HG02938 (cell line): ENCODE measurements around the gene CTNND2.
"Not testable (repeated sequence)": the region's sequence is repeated elsewhere in the genome, so short reads cannot be mapped to it uniquely, and the experiment has no call there.

Experiments used
- ATAC-seq: cut with Tn5 transposase; IDR thresholded peaks from one replicate; pipeline ENCODE4 v1.9.1; 2021; ENCODE audit warnings: mild to moderate bottlenecking, moderate library complexity; ENCODE audit not compliant: unreplicated experiment

Gene CTNND2

DNA sequence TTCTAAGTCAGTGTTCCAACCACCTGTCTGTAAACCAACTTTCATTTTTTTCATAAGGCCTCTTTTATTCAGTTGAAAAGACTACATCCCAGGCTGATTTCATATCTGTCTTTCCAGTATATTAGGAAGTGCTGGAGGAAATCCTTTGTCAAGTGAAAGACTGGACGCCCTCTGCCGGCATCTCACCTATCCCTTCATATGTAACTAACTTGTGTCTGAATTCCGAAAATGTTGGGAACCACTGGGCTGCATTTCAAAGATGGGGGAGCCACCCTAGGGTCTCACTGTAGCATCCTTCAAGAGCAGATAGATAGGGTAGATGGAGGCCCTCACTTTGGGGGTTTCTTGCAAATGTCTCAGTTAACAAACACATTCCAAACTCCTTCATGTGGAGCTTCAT lies 569.8 kb downstream of the CTNND2 start:
- ATAC-seq, result no peak

DNA sequence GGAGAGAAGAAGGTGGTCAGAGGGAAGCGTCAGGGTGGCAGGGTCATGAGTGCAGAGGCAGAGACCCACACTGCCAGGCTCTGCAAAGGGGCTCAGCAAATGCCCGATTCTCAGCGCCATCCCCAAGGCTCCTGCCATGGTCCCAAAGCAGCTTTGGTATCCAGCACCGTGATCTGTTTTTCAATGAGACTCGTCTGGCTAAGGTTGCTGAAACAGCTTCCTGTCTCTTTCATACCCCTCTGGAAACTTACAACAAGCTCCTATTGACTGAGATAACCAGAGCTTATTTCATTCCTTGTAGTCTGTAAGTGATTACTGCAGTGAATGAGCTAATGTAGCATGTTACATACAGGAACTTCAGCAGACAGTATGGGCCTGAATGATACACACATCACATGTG lies 574.6 kb downstream of the CTNND2 start:
- ATAC-seq, result no peak

DNA sequence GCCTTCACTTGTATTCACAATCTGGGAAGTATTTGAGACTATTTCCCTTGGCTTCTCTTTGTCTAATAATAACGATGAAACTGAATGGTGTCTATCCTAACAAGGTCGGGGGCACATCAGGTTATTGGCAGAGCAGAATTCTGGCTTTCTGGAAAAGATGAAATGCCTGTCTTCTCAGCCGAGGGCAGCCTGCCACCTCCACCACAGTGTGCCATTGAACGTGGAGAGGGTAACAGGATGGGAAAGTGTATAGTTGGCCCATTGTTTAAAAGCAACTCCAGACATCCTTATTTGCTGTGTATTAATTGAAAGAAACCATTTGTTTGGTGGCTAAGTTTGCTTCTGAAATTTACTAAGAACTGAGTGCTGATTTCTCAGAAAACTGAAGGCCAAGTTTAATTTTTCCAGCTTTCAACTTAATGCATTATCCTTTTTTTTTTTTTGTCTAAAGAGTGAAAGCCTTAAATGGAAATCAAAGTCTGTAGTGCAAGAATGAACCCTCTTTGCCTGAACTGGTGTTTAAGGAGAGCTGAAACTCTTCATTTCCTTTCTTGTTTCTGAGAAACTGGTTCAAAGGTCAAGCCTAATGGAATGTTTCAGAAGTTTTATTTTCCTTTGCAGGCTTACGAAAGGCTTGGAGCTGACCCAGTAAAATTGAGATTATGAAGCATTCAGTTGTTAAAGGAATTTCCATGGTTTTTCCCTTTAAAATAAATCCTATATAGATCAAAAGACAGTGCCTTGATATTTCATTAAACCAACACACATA lies 579.5 kb downstream of the CTNND2 start:
- no peak for ATAC-seq

DNA sequence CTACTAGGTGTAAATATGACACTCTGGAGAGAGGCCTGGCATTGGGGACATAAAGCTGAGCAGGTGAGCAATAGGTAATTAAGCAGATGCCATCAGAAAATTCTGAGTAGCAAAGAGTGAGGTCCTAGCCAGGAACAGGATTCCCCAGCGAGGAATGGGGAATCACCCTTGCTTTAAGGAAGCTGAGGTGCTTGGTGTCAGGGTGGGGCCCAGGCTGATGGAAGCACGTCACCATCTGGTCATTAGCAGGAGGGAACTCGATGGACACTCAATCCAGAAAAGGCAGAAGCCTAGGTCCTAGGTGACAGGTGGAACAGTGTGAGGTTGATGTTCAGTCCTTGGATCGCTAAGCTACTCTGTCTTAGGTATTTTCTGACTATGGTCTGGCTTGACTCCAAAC lies 580.5 kb downstream of the CTNND2 start:
- ATAC-seq, result no peak

DNA sequence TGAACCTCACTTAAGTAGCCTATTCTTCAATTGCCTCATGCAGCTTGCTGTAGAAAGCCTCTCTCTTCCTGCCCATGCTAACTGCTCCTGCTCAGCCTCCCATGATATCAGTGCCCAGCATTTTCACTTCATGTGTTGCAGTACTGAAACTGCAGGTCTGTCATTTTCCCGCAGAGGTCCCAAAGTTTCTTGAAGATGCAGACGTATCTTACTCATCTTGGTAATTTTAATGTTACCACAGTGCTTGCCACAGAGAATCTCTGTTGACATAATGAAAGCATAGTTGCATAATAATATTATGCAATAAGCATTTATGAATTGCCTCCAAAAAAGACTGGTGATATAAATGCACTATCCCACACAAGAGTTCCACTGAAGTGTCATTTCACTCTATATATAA lies 582.1 kb downstream of the CTNND2 start:
- no peak for ATAC-seq

DNA sequence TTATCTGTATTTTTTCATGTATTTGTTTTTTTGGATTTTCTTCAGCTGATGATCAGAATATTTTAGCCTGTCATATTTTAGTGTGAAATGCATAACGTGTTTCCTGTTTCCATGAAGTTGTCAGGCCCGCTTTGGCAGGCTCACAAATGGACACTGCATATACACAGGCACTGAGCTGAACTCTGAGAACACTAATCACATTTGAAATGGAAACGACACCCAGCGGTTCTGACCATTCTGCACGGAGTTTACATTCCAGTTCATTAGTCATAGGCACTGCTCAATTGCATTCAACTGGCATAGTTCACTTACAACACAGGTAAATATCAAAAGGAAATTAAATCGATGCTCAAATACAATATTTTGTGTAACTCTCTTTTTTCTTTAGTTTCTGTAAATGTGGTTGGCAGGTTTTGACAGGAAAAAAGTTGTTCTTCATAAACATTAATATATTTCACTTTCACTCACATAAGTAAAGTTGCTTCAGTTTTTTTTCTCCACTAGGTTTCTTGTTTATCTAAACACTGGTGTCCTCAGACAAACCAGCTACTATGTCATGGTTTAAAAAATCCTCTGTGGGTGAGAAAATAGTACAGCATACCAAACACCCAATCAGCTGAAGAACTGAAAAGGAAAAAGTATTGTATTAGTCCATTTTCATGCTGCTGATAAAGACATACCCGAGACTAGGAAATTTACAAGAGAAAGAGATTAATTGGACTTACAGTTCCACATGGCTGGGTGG lies 584.2 kb downstream of the CTNND2 start:
- ATAC-seq, result no peak

DNA sequence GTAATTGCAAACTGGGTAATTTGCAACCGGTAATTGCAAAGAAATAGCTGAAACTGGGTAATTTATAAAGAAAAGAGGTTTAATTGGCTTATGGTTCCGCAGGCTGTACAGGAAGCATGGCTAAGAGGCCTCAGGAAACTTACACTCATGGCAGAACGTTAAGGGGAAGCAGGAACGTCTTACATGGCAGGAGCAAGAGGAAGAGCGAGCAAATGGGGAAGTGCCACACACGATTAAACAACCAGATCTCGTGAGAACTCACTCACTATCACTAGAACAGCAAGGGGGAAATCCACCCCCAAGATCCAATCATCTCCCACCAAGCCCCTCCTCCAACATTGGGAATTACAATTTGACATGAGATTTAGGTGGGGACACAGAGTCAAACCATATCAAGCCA lies 590.6 kb downstream of the CTNND2 start:
- ATAC-seq, result not testable (repeated sequence)

DNA sequence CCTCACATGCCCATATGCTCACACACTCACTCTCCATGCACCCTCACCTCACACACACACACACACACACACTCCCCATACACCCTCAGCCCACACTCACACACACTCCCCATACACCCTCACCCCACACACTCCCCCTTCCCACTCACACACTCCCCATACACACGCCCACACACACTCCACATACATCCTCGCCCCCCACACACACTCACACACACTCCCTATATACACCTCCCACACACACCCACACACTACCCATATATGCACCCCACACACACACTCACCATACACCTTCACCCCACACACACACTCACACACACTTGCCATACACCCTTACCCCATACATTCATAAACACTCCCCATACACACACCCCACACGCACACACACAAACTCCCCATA lies 592.5 kb downstream of the CTNND2 start:
- no peak for ATAC-seq

DNA sequence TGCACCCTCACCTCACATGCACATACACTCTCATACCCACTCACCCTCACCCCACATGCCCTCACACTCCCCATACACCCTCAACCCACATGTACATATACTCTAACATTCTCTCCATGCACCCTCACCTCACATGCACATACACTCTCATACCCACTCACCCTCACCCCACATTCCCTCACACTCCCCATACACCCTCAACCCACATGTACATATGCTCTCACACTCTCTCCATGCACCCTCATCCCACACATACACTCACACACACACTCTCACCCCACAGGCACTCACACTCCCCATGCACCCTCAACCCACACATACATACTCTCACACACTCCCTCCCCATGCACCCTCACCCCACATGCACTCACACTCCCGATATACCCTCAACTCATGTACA lies 593.0 kb downstream of the CTNND2 start:
- no peak for ATAC-seq

DNA sequence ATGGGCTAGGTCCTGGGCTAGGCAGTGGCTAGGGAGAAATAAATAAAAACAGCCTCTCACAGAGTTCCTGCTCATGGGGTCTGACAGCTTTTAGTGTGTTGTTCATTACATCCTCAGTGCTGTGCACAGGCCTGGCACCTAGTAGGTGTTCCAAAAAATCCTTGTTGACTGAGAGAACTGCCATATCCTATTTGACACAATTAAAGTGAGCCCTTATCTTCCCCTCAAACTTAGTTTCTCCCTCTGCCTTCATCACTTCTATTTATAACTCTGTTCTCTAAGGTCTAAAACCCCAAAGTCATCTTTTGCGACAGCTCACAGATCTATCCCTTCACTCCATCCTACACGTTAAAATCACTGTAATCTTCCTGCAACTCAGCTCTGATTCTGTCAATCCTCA lies 594.1 kb downstream of the CTNND2 start:
- ATAC-seq, result no peak

DNA sequence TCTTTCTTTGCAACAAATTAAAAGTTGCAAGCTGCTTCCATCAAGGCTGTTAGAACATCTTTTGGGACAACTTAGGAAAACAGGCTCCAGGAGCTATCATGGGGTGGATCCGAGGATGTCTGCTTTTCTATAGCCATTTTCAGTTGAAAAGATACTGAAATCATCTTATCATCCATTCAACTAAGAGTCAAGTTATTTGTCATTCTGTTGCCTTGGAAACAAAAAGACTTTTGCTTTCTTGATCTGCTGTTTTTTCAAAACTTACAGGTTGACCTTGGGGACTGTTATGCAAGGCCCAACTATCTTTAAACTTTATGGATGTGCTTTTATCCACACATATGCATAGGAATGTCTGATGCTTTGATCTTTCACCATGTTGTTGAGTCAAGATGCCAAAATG lies 597.9 kb downstream of the CTNND2 start:
- no peak for ATAC-seq

DNA sequence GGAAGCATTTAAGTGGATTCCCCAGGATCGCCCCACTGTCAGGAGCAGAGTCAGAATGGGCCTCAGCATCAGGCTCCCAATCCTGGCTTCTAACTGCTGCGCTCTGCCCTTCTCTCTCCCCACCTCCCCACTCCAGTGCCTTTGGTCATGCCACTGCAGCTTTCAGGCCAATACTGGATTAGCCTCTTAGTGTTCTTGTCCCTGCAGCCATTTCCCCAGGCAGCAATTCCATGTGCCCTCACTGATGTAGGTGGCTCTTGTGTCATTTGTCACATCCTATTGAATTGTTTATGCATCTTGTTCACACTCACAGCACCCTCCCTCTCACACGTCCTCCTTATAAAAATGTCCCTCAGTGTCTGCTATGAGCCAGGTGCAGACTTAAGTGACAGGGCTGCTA lies 599.0 kb downstream of the CTNND2 start:
- no peak for ATAC-seq

DNA sequence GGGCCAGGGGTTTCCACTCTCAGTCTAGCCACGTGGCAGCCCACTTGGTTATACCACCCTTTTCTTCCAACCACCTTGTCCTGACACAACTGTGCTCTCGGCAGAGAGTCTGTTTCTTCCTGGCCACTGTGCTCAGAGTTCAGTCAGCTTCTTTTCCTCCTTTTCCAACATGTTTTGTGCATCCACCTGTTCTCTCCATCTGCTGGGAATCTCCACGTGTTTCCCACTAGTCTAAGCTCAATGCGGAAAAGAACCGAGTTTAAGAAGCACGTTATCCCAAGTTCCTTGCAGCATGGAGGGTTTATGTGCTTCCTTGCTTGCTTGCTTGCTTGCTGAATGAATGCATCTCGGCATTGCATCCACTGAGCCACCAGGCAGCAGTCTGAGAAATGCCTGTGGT lies 599.6 kb downstream of the CTNND2 start:
- ATAC-seq, result no peak

DNA sequence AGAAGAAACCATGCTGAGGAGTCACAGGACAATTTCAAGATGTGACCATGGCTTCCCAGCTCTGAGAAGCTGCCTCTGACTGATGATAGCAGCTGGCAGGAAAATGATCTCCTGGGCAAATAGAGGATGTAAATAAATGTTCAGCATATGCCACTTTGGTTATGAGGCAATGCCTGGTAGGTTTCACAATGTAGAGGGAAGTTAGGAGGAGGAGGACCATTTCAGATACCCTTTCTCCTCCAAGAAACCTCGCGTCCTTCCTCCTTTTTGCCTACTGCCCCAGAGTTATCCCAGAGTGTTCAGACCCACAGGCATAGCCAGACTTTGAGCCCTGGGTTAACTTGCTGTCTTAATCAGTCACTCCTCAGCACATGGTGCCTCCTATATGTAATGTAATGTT lies 601.6 kb downstream of the CTNND2 start:
- ATAC-seq, result no peak

DNA sequence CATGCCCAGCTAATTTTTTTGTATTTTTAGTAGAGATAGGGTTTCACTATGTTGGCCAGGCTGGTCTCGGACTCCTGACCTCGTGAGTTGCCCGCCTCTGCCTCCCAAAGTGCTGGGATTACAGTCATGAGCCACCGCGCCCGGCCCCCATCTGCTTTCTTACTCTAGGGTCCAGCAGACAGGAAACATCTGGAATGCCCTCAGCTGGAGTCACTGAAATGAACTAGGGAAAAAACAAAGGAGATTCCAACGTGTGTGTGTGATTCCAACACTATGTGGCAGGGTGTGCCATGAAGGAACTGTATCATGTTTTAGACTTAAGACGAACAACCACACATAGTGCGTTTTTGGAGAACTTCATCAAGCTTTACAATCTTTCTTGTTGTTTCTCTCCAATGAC lies 603.1 kb downstream of the CTNND2 start:
- no peak for ATAC-seq

DNA sequence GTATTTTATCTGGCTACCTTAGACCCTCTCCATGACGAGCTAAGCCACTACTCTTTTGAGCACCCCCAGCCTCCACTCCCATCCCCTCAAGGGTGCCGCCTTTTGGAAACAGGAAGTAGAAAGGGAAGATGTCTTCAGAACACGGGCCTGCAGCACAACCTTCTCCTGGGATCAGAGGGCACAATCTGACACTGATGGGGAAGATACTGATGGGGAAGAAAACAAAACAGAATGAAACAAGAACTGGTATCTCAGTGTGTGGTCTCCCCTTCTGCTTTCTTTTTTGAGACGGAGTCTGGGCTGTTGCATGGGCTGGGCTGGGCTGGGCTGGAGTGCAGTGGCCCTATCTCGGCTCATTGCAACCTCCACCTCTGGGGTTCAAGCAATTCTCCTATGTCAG lies 603.5 kb downstream of the CTNND2 start:
- ATAC-seq, result no peak

DNA sequence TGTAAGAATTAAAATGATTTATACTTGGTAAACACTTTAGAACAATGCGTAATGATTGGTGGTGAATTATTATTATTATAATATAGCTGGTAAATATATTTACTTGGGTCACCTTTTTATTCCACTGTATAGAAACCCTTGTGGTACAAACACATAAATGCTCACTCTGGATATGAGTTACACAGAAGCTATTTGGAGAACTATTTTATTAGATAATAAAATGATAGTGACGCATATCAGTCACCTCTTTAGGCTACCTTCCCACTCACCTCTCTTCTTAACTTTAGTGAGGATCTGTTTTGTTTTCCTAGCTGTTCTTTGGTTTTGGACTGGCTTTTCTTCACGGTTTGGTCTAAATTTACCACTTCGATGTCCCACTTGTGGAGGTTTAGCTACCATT lies 605.4 kb downstream of the CTNND2 start:
- ATAC-seq, result no peak

DNA sequence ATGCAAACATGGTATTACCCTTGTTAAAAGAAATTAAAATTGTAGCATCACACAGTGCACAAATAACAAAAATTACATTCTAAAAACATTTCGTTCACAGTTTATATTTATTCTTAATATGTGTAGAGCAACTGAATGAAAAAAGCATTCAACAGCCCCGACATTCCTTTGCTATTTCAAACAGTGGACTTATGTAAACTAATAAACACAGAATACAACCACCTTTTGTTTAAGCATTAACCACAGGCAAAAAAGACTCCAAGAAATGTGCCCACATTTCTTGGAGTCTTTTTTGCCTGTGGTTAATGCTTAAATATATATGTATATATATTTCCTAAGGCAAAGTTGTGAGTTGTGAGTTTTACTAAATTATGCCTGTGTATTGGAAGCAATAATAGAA lies 610.7 kb downstream of the CTNND2 start:
- ATAC-seq, result no peak

DNA sequence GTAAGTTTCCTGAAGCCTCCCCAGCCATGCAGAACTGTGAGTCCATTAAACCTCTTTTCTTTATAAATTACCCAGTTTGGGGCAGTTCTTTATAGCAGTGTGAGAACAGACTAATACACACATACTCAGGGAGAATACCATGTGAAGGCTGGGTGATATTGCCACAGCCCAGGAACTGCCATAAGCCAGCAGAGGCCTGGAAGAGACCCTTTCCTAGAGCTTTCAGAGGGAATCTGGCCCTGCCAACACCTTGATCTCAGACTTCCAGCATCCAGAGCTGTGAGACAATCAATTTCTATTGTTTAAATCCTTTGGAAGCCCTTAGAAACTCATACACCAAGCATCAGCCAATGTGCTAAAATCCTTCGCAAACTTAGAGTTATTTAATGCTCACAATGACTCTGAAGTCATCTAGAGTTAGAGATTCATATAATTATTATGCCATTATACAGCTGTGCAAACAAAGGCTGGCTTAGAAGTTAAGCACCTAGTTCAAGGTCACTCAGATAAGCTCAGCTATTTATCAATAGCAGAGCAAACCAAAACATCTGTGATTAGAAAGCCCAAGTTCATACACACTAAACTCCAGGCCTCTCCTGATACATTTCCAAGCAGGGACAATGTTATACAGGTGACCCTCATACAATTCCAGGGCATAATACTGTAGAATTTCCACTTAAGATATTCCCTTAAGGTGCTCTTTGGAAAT lies 611.4 kb downstream of the CTNND2 start:
- no peak for ATAC-seq

DNA sequence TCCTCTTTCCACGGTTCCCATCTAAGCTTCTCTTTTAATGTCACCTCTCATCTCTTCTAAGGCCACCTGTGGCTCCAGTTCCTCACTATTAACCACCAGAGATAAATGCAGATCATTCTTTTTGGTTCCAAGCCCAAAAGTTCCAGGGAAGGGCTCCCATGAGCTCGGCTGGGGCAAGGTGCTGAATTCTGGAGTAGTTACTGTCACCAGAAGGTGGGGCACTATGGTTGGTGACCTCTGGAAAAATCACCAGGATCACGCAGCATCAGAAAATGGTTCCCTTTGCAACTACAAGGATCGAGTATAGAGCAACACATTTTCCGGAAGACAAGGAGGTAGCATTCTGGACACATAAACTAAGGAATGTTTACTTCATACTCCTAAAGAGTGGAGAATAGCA lies 614.5 kb downstream of the CTNND2 start:
- no peak for ATAC-seq

DNA sequence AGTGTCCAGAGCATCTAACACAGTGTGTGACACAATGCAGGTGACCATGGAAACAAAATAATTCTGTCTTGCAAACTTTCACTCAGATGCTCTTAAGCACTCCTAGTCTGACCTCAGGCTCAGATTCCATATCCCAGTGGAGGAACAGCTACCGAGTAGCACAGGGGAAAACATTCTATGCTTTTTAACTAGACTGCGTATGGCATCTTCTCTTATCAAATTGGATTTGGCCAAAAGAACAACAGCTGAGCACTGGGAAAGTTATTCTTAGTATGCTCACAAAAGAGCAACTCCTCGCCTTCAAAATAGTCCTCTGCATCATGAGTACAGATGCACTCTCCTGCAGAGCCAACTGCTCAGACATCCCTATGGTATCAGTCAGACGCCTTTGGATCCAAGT lies 615.0 kb downstream of the CTNND2 start:
- no peak for ATAC-seq

DNA sequence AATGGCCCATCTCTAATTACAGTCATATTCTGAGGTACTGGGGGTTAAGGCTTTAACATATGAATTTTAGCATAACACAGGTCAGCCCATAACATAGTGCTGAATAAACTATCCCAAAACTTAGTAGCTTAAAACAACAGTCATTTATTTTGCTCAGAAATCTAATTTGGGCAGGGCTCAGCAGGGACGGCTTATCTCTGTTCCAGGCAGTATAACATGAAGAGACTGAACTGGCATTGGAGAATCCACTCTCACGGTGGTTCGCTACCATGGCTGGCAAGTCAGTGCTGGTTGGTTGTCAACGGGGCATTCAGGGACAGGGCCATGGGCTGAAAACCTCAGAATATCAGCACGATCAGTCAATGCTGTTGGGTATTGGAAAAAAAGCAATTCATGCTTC lies 622.4 kb downstream of the CTNND2 start:
- ATAC-seq, result no peak
